Endothelial cell of umbilical vein (primary cell): ENCODE measurements around the gene TMEM14A. TPM values are rescaled to one million over a fixed set of nuclear protein-coding genes. Genes with fewer than 3 reads are reported as not detected.

Experiments used
- BruUV-seq: library from RNA; stranded (reverse); fragments of 400-500 nt; replicated peaks from 2 replicates; lab custom pipeline; 2021; lab: Mats Ljungman, UMichigan
- CTCF ChIA-PET: fragments of 300-600, 350-600 bp; sonication (Branson Sonifier 250); formaldehyde crosslinking; loops from one replicate; lab custom pipeline; 2021; ENCODE audit warnings: antibody characterized with exemption, inconsistent platforms; lab: Charles Lee
- POLR2A ChIA-PET: fragments of 300-600, 350-600 bp; sonication (Branson Sonifier 250); formaldehyde crosslinking; loops from one replicate; lab custom pipeline; 2021; ENCODE audit warnings: antibody characterized with exemption, inconsistent platforms; lab: Charles Lee
- DNase-seq: peaks from one replicate; pipeline ENCODE4 v3.0.0-alpha.2; 2011; ENCODE audit warnings: low read depth, low spot score
- FAIRE-seq: peaks from 2 replicates; lab custom pipeline; 2011; peaks lifted over from hg19 to GRCh38; lab: Jason Lieb, UNC
- H2AFZ ChIP-seq: 2 replicates; pipeline ENCODE4 v1.6.0; 2012; ENCODE audit warnings: low read depth, low read length, control low read depth, inconsistent platforms
- H3K27ac ChIP-seq: 2 replicates; pipeline ENCODE4 v1.5.1; 2011; ENCODE audit warnings: low read depth, mild to moderate bottlenecking, control low read depth, low read length, moderate library complexity; ENCODE audit not compliant: insufficient read depth
- H3K27me3 ChIP-seq, 2 experiments: 2 replicates each; pipeline versions ENCODE4 v1.6.0 to v1.6.1; 2011; ENCODE audit warnings: low read length in 2 of 2, mixed read lengths in 1 of 2; ENCODE audit not compliant: control insufficient read depth in 2 of 2, insufficient read depth in 2 of 2
- H3K36me3 ChIP-seq, 2 experiments: 2 replicates in 1 of 2; 3 replicates in 1 of 2; pipeline ENCODE4 v1.5.1; 2011; ENCODE audit warnings: low read length in 2 of 2, mild to moderate bottlenecking in 1 of 2, moderate library complexity in 1 of 2; ENCODE audit not compliant: control insufficient read depth in 2 of 2, insufficient read depth in 2 of 2; ENCODE audit errors: extremely low read depth in 1 of 2
- H3K4me1 ChIP-seq: 3 replicates; pipeline ENCODE4 v1.5.1; 2011; ENCODE audit warnings: mild to moderate bottlenecking, low read length; ENCODE audit not compliant: control insufficient read depth, insufficient read depth; ENCODE audit errors: extremely low read depth
- H3K4me2 ChIP-seq: 2 replicates; pipeline ENCODE4 v1.6.1; 2011; ENCODE audit warnings: low read length, control low read depth, mixed read lengths; ENCODE audit not compliant: insufficient read depth
- H3K4me3 ChIP-seq, 3 experiments: fragments of 200-600 bp in 1 of 3; sonication (generic), shearing (Covaris generic) in 1 of 3; replicated peaks in 1 of 3; 2 replicates each; pipeline ENCODE4 v1.5.1; 2011 to 2016; ENCODE audit warnings: control low read depth in 3 of 3, low read length in 3 of 3, mild to moderate bottlenecking in 2 of 3, inconsistent platforms in 1 of 3, low read depth in 1 of 3, moderate library complexity in 1 of 3; ENCODE audit not compliant: insufficient read depth in 1 of 3
- H3K79me2 ChIP-seq: 2 replicates; pipeline ENCODE4 v1.6.0; 2012; ENCODE audit warnings: low read length, inconsistent platforms; ENCODE audit not compliant: control insufficient read depth, insufficient read depth
- H3K9ac ChIP-seq: replicated peaks from 2 replicates; pipeline ENCODE3; 2011; ENCODE audit warnings: low read length, control low read depth; ENCODE audit not compliant: insufficient read depth; ENCODE audit errors: extremely low read depth
- H3K9me1 ChIP-seq: replicated peaks from 3 replicates; pipeline ENCODE4 v1.6.0; 2011; ENCODE audit warnings: mild to moderate bottlenecking, low read length; ENCODE audit not compliant: control insufficient read depth, insufficient read depth; ENCODE audit errors: extremely low read depth
- H3K9me3 ChIP-seq: replicated peaks from 2 replicates; pipeline ENCODE4 v1.5.1; 2012; ENCODE audit warnings: low read length, inconsistent platforms; ENCODE audit not compliant: control insufficient read depth, insufficient read depth
- H4K20me1 ChIP-seq: replicated peaks from 2 replicates; pipeline ENCODE3; 2011; ENCODE audit warnings: mild to moderate bottlenecking, low read length; ENCODE audit not compliant: control insufficient read depth, insufficient read depth; ENCODE audit errors: extremely low read depth
- CTCF ChIP-seq, 2 donors: IDR thresholded peaks; 1 replicate in 1 of 2; 2 replicates in 1 of 2; pipeline ENCODE4 v1.5.1; 2011; ENCODE audit warnings: low read length in 2 of 2, mild to moderate bottlenecking in 2 of 2, moderate library complexity in 2 of 2, control low read depth in 1 of 2, inconsistent platforms in 1 of 2, low read depth in 1 of 2; ENCODE audit not compliant: insufficient read depth in 1 of 2; ENCODE audit errors: extremely low read depth in 1 of 2
- EZH2 ChIP-seq: IDR thresholded peaks from 2 replicates; pipeline ENCODE4 v1.6.1; 2012; ENCODE audit warnings: borderline replicate concordance, low read depth, mild to moderate bottlenecking, moderate library complexity, low read length, inconsistent platforms; ENCODE audit not compliant: severe bottlenecking
- FOS ChIP-seq: IDR thresholded peaks from 2 replicates; pipeline ENCODE4 v1.6.1; 2011; ENCODE audit warnings: mild to moderate bottlenecking, low read length, moderate library complexity, borderline replicate concordance; ENCODE audit not compliant: insufficient read depth
- MYC ChIP-seq: IDR thresholded peaks from one replicate; pipeline ENCODE4 v1.6.1; 2011; ENCODE audit warnings: mild to moderate bottlenecking, low read depth, low read length
- POLR2A ChIP-seq: IDR thresholded peaks from 2 replicates; pipeline ENCODE4 v1.6.1; 2012; ENCODE audit warnings: low read depth, mild to moderate bottlenecking, control low read depth, low read length
- dilution Hi-C: fragments of 300-500 bp; cut with MboI; formaldehyde crosslinking; loops from one replicate; pipeline ENCODE4 v1.15.0; 2019; ENCODE audit warnings: low sequenced_read_pairs; ENCODE audit not compliant: extremely low pct_ligation_motif_present
- intact Hi-C: fragments of 100-400 bp; cut with micrococcal nuclease; formaldehyde crosslinking; loops from one replicate; pipeline ENCODE4 v1.10.0; 2022
- polyA plus RNA-seq, 4 experiments: library from polyadenylated mRNA; depleted of rRNA in 3 of 4; stranded (reverse) in 3 of 4; unstranded in 1 of 4; fragments of >200 nt; gene quantifications; 2 replicates each; pipeline versions ENCODE4 v1.2.1 to v1.2.3, GENCODE V29; 2011 to 2012; ENCODE audit warnings: missing spikeins in 1 of 4
- total RNA-seq: library from RNA; stranded (reverse); gene quantifications from 2 replicates; pipeline ENCODE4 v1.2.3, GENCODE V29; 2021

TMEM14A gene
- total and polyA plus RNA-seq, 2 donors (not counting 3 experiments of a cell fraction or from before 2014, with no cell fraction given): 19.5 to 33.7 TPM

DNA sequence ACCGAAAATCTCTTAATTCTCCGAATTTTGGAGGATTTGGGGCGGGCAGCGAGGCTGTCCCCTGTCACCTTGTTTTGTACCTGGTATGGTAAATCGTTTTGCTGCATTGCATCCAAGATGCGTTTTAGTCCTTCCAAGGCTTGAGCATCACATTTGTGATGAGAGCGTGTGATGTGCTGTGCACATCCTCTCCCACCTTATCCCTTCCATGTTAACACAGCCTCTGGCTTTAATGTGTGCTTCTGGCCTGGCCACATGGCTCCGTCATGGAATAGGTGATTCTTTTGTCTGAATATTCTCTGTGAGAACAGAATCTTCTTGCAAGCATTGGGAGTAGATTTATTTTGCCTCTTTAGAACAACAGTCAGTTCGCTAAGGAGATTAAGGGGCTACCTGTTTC is 763 bp downstream of the TMEM14A start:
- no peak overlapping the region for H3K9ac ChIP-seq
- no peaks in the 10 kb centered on the region for H4K20me1 ChIP-seq
- H2AFZ ChIP-seq: no peak overlapping the region
- no peak for TF ChIP-seq POLR2A
- H3K4me1 ChIP-seq: peaks cover 7% of the 10 kb centered on the region
- no peaks in the 10 kb centered on the region for H3K27me3 ChIP-seq
- no peaks in the 10 kb centered on the region for H3K36me3 ChIP-seq
- no peak overlapping the region for H3K27ac ChIP-seq
- FAIRE-seq (no peak), DNase-seq (no peak)
- no peaks in the 10 kb centered on the region for H3K79me2 ChIP-seq
- dilution Hi-C loops: loop anchor here (25.0 kb wide), 1 partner anchor 284 kb away; no protein-coding TSS in a partner anchor
- ChIA-PET CTCF (interaction anchor here (0.8 to 1.4 kb wide), 3 partner anchors 20 to 272 kb away, joined by 3 to 5 read pairs (median 3); no protein-coding TSS in a partner anchor), POLR2A (no interaction called here)
- no peaks in the 10 kb centered on the region for H3K9me3 ChIP-seq
- H3K9me1 ChIP-seq: no peaks in the 10 kb centered on the region
- TSS peak; percentile 12 for BruUV-seq
- peak overlapping the region; percentile 83 for H3K4me2 ChIP-seq
- intact Hi-C loops: loop anchor here (5.0 kb wide), 1 partner anchor 399 kb away; no protein-coding TSS in a partner anchor
- peak overlapping the region in 1 of 3 experiments; percentile 61 for H3K4me3 ChIP-seq

DNA sequence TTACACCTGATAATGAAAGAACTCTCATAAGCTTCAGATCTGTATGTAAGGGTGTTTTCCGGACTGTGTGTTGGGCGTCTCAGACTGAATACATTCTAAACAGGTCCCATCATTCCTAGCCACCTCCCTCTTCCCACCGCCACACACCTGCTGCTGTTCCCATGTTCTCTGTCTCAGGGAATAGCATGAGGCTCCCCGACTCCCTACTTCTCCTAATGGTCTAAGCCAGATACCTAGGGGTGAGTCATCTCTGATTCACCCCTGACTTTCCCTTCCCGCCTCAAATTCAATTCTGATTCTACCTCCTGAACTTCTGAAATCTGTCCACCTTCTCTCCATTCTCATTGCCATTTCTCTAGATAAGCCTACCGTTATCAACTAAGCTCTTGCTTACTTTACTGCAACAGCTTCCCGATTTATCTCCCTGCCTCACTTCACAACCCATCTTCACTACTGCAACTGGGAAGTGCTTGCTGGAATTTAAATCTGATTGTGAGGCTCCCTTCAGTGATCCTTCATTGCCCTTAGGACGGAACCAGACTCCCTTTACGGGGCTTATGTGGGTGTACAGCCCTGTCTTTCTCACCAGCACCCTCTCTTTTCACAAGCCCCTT is 1.6 kb downstream of the TMEM14A start:
- ChIA-PET POLR2A (no interaction called here), CTCF (interaction anchor here (0.8 to 1.4 kb wide), 4 partner anchors 20 to 409 kb away, joined by 3 to 5 read pairs (median 4); no protein-coding TSS in a partner anchor)
- dilution Hi-C loops (loop anchor here (25.0 kb wide), 1 partner anchor 285 kb away; no protein-coding TSS in a partner anchor), intact Hi-C loops (loop anchor here (5.0 kb wide), 1 partner anchor 400 kb away; no protein-coding TSS in a partner anchor)
- Histone ChIP-seq H3K9ac (no peak overlapping the region), H3K9me3 (no peaks in the 10 kb centered on the region), H3K4me3 (no peak overlapping the region), H3K9me1 (no peaks in the 10 kb centered on the region), H3K36me3 (no peaks in the 10 kb centered on the region), H3K4me2 (no peak overlapping the region), H4K20me1 (no peaks in the 10 kb centered on the region), H3K4me1 (peaks cover 7% of the 10 kb centered on the region), H3K27ac (no peak overlapping the region), H3K79me2 (no peaks in the 10 kb centered on the region), H2AFZ (no peak overlapping the region), H3K27me3 (no peaks in the 10 kb centered on the region)
- BruUV-seq: no TSS peak
- DNase-seq (no peak), FAIRE-seq (no peak)
- TF ChIP-seq MYC: no peak
- no peak for TF ChIP-seq CTCF (IDR thresholded peaks at IDR 0.05; ENCODE audit: extremely low read depth in 1 of 2, insufficient read depth in 1 of 2, low read depth in 1 of 2, low read length in 2 of 2)
- TF ChIP-seq FOS: peak; percentile 22
- TF ChIP-seq EZH2: no peak
